C4-2B (cell line): ENCODE data around the gene ROS1.

ENCODE experiments used
- ZFX ChIP-seq: fragments of 450-650 bp; IDR thresholded peaks from 2 replicates; pipeline ENCODE4 v1.6.1; 2017
- TF ChIP-seq, protein P1 (sequence below): fragments of 450-650 bp; conservative IDR thresholded peaks from 2 replicates; pipeline ENCODE4 v1.5.1; 2017; ENCODE audit warnings: mild to moderate bottlenecking

DNA sequence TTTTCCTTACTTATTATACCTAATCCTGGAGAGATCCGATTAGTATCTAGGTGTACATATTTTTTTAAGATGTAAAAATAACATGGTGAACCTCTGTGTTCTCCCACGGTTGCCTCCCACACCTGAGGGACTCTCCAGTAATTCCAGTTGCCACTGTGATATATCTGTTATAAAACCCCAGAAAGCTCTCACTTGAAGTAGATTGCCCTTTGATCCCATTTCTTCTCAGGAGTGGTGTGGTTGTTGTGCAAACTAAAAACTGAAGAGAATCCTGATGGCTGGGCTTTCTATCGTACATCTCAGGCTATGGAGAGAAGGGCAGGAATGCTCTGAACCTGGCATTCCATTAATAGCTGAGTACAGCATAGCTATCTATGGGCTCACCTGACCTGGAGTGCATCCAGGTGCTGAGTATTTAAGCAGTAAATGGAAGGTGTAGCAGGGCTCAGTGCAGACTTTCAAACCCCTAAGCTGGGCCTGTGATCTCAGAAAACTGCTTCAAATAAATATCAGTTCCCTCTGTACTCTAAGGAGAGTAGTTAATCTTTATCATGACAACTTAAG is 119.4 kb downstream of the ROS1 start:
- TF ChIP-seq, protein P1, sequence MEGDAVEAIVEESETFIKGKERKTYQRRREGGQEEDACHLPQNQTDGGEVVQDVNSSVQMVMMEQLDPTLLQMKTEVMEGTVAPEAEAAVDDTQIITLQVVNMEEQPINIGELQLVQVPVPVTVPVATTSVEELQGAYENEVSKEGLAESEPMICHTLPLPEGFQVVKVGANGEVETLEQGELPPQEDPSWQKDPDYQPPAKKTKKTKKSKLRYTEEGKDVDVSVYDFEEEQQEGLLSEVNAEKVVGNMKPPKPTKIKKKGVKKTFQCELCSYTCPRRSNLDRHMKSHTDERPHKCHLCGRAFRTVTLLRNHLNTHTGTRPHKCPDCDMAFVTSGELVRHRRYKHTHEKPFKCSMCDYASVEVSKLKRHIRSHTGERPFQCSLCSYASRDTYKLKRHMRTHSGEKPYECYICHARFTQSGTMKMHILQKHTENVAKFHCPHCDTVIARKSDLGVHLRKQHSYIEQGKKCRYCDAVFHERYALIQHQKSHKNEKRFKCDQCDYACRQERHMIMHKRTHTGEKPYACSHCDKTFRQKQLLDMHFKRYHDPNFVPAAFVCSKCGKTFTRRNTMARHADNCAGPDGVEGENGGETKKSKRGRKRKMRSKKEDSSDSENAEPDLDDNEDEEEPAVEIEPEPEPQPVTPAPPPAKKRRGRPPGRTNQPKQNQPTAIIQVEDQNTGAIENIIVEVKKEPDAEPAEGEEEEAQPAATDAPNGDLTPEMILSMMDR, result no peak
- no peak for TF ChIP-seq ZFX
